NCI-H446 (cell line): ENCODE measurements around the gene SLC16A5.
"Not testable (repeated sequence)": the region's sequence is repeated elsewhere in the genome, so short reads cannot be mapped to it uniquely, and the experiment has no call there.

ENCODE experiments used
- DNase-seq, 2 experiments: peaks; one replicate each; lab custom pipeline; 2025; lab: John Stamatoyannopoulos, UW

SLC16A5 gene

DNA sequence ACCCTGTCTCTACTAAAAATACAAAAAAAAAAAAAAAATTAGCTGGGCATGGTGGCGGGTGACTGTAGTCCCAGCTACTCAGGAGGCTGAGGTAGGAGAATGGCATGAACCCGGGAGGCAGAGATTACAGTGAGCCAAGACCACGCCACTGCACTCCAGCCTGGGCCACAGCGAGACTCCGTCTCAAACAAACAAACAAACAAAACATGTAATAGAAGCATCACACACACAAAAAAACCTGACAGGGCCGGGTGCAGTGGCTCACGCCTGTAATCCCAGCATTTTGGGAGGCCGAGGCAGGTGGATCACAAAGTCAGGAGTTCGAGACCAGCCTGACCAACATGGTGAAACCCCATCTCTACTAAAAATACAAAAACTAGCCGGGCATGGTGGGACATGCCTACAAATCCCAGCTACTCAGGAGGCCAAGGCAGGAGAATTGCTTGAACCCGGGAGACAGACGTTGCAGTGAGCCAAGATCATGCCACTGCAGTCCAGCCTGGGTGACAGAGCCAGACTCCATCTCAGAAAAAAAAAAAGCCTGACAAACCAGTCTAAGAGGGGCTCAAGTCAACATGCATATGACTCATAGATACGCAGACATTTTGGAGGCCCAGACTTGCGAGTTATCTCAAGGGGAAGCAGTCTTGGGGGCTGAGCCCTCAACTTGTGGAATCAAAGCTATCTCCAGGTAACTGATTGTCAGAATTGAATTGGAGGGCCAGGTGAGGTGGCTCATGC, 46.0 kb downstream of the SLC16A5 start:
- DNase-seq, result not testable (repeated sequence)

DNA sequence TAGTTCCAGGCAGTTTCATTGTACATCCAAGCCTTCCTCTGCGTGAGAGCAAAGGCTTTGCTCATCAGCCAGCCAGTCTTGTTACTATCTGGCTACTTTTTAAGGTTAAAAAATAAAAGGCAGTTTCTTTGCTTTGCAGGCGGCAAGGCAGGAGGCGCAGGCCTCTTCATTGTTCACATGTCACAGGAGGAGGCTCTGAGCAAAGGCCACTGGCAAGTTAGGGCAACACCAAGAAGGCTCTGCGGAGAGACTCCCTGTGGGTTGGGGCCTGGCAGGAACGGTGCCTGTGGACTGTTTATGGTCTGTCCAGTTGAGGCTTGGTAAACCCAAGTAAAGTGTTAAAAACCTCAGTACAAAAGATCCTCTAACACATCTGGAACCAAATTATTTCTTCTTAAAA, 47.7 kb downstream of the SLC16A5 start:
- DNase-seq, result no peak

DNA sequence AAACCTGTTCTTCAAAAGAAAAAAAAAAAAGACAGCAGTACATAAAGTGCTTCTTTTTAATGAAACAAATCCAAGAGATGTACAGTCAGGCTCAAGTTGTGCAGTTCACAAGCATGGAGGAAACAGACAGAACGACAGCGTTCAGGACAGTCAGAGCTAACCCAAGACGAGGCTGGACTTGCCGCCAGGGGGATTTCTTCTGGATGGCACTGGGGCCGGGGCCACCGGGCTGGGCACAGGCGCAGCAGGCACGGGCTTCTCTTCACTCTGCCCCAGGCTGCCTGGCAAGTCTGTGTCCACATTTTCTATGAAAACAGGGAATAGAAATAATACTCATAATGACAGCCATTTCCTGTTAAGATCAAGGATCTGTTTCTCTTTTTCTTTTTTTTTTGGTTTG, 48.2 kb downstream of the SLC16A5 start:
- no peak for DNase-seq

DNA sequence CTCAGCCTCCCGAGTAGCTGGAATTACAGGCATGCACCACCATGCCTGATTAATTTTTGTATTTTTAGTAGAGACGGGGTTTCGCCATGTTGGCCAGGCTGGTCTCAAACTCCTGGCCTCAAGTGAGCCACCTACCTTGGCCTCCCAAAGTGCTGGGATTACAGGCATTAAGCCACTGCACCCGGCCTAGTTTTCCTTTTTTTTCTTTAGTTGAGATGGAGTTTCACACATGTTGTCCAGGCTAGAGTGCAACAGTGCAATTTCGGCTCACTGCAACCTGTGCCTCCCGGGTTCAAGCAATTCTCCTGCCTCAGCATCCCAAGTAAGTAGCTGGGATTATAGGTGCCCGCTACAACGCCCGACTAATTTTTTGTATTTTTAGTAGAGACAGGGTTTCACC, 50.0 kb downstream of the SLC16A5 start:
- not testable (repeated sequence) for DNase-seq

DNA sequence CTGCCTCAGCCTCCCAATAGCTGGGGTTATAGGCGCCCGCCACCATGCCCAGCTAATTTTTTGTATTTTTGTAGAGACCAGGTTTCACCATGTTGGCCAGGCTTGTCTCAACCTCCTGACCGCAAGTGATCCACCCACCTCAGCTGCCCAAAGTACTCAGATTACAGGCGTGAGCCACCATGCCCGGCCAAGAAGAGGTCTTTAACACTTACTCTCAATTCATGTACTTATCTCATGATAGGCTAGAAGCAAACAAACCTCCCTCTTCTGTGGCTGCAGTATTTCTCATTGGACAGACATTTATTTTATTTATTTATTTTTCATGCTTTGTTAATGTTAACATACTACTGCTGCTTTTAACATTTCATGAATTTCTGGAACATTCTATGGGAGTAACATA, 50.8 kb downstream of the SLC16A5 start:
- no peak for DNase-seq

DNA sequence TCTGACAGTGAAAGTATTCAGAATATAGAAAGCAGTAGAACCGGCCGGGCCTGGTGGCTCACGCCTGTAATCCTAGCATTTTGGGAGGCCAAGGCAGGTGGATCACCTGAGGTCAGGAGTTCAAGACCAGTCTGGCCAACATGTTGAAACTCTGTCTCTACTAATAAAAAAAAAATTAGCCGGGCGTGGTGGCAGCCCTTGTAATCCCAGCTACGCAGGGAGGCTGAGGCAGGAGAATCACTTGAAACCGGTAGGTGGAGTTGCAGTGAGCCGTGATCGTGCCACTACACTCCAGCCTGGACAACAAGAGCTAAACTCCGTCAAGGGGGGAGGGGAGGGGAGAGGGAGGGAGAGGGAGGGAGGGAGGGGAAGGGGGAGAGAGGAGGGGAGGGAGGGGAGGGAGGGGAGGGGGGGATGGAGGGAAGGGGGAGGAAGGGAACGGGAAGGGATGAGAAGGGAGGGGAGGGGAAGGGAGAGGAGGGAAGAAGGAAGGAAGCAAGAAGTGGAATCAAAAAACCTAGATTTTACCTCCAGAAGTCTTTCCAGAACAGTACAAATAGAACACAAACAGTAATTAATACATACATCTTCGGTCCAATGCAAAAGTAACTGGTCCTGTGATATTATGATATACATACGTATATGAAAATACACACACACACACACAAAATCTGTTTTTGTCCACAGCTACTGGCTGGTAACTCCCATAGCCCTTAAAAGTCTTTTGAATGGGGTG, 54.6 kb downstream of the SLC16A5 start:
- no peak for DNase-seq

DNA sequence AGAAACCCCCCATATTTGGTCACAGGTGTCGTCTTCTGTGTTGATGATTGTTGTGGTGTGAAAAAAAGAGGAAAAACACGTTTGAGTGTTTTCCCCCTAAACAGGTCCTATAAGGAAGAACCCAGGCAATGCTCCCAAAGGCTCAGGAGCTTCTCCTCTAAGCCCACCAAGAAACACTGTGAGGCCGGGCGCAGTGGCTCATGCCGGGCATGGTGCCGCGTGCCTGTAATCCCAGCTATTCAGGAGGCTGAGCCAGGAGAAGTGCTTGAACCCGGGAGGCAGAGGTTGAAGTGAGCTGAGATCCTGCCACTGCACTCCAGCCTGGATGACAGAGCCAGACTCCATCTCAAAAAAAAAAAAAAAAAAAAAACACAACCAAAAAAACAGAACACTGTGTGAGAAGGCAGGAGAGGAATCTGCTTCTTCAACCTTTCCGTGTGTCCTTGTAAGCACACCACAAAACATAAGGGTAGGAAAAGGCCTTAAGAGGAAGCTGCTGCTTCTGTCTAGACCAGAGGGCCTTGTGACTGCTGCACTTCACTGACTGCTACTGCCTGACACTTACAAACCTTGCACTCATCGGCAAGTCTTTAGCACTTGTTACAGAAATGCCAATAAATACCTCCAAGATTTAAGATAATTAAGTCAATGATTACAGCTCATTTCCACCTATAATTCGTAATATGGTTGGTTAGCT, 57.2 kb downstream of the SLC16A5 start:
- DNase-seq, result no peak

DNA sequence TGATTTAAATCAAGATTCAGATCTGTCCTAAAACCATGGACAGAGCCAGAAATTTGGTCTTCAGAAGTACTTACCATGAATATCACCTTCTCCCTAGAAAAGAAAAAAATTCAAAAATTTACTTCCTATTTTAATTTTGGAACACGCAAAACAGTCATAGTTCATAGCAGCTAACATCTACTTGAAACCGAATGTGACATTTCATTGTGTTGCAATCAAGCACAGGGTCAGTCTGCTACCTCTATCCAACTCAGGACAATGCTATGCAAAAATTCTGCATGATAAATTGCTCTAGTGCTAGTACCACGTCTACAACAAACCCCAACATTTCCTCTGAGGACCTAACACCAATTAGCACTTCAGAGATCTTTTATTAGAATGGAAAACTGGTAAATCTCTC, 58.8 kb downstream of the SLC16A5 start:
- no peak for DNase-seq

DNA sequence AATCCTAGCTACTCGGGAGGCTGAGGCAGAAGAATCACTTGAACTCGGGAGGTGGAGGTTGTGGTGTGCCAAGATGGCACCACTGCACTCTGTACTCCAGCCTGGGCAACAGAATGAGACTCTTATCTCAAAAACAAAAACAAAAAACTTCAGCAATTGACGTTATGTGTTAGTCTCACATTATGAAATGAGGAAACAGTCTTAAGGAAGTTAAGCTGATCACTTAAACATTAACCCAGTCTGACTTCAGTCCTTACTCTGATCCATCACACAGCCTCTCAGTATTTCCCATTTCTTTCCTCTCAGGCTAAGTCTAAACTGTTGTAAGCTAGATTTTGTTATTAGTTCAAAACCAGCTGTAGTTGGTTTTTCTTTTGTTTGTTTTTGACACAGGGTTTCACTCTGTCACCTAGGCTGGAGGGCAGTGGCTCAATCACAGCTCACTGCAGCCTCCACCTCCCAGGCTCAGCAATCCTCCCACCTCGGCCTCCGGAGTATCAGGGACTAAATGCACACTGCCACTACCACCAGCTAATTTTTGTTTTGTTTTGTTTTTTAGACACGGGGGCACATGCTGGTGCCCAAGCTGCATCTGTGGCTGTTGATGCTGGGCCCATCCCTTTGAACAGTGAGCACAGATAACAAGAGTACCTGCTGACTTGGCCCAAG, 60.3 kb downstream of the SLC16A5 start:
- no peak for DNase-seq

DNA sequence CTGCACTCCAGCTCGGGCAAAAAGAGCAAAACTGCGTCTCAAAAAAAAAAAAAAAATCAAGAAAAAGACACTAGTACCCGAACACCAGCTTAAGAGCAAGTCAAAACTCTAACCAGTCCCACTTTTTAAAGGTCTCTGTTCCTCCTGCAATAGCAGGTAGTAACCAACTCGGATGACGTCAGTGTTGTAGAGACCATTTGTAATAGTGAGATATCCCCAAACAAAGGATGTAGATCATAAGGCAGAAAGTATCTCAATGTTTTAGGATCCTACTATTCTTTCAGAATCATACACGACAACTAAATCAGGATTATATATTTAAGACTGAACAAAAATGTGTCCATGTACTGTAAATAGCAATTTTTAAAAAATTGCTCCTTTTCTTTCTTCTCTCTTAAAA, 64.2 kb downstream of the SLC16A5 start:
- peak in 1 of 2 experiments; percentile 36 for DNase-seq

DNA sequence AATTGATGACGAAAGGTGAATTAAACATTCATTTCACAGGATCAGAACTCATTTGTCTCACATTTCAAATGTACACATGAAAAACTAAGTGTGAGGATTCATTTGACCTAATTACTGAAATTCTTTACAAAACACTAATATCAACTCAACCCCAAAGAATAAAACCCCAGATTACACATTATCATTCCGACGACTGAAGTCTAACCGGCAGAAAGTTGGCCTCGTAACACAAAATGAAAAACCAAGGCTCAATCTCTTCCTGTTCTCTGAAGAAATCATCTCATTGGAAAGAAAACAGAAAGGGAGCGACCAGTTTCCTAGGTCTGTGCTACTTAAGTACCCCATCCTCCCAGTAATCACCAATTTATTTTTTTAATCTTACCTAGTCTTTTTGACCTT, 64.8 kb downstream of the SLC16A5 start:
- no peak for DNase-seq

DNA sequence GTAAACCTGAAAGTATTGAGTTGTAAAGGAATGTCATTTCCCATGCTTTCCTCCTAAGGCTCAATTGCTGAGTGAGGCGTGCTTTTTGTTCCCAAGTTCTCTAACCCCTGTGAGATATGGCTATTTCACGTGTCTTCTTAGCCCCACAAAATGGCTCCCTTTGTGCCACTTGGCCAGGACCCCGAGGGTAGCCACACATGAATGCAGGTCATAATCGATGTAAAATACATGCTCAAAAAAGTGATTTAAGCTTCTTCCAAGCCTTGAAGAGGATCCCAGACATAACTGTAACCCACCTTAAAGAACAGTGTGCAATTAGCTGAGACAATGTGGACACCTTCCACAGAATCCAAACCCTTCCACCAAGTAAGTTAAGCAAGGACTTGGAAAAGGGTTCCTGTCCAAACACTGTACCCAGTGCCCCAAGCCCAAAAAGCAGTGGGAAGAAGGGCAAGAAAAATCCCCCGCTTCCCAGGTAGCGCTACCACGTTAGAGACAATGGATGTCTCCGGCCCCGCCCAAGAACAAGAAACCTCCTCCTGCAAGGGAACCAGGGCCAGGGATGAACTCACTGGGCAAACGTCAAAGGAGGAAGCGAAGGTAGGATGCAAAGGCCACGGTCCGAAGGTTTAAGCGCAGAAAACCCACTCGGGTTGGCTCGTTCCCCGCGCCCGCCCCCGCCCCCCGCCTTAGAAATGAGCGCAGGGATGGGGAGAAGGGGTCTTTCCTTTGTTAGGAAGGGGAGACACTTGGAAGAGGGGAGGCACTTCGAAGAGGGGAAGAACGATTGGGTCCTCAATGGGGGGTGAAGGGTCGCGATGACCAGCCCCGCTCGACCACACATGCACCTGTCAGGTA, 65.4 kb downstream of the SLC16A5 start:
- DNase-seq, result peak; percentile 23 to 60

DNA sequence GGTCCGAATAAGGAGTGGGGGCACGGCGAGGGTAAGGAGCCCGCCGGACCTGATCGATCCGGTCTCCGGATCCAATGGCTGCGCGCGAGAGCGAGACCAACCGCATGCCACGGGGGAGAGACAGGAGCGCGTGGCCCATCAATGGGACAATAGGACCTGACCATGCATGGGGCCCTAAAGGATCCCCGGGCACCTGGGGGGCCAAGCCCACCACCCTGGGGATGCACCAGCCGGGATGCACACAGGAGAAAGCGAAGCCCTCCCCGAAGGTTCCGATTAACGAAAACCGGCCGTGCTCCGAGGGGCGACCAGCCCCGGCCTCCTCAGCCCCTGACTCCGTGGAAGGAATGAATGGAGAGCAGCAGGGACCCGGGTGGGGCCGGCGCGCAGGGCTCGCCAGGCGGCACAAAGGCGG, 66.0 kb downstream of the SLC16A5 start:
- peak in 1 of 2 experiments; percentile 44 for DNase-seq

DNA sequence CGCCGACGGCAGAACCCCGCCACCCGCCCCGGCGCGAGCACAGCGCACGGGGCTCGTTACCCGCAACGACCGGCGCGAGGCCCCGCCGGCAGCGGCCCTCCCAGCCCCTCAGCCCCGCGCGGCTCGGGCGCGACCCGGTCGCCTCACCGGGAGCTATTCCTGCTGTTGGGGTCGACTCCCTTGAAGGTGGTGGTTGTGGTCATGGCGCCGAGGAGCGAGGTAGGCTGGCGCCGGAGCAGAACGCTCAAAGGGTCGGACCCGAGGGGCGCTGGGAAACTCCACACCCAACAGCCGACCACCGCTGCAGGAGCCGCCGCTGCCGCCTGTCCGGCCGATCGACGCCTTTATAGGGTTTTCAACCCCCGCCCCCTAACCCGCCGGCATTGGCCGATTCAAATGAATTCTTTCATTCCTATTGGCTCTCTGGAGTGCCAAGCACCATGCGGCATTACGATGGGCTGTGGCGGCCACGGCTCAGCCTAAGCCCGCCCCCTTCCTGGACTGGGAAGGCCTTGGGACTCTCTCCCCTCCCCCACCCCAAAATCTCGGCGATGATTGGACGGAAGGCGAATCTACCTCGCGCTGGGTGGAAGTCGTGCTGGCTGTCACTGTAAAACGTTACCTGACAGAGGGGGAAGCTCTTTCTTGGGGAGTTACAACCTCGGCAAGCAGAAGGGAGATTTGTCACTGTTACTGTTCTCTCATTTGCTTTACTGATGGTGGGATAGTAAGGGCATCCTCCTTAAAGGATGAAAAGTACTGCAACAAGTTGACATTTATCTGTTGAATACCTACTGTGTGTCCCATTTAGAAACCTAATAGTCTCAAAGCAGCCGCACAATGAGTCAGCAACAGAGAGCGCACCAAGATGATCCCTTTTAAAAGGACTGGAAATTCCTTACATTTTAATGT, 66.7 kb downstream of the SLC16A5 start, which contains the start of gene JPT1:
TSS of gene JPT1 (minus strand) at position 318 of the 912 bp plus-strand sequence. CDS start at position 203, 115 bp downstream.
- peak; percentile 97 to 100 for DNase-seq

DNA sequence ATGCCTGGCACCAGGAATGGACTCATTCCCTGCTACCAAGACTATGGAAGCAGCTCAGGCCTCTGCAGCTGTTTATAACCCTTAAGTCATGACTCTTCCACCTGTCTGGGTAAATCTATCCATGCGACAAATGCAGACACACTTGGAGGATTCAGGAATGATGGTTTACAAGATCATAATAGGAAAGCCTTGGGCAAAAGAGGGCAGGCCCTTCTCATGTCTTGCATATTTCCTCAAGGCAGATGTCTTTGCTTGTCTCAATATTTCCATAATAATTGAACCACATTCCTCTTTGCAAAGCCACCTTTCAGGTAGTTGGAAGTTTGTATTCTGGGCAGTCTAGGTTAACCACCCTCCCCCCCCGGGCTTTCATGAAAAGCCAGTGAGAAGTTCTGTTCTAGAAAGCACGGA, 67.4 kb downstream of the SLC16A5 start:
- no peak for DNase-seq
